A673 (cell line): ENCODE data around the gene TP53I11. TPM values are rescaled to one million over a fixed set of nuclear protein-coding genes. Genes with fewer than 3 reads are reported as not detected.

Experiments
- BruUV-seq: library from RNA; stranded (reverse); fragments of 400-500 nt; replicated peaks from 2 replicates; lab custom pipeline; 2021; lab: Mats Ljungman, UMichigan
- CTCF ChIA-PET: fragments of 300-600 bp; sonication (Branson Sonifier 250); formaldehyde crosslinking; loops from one replicate; lab custom pipeline; 2022; ENCODE audit warnings: antibody characterized with exemption; lab: Charles Lee
- POLR2A ChIA-PET: fragments of 300-600 bp; sonication (Branson Sonifier 250); formaldehyde crosslinking; loops from one replicate; lab custom pipeline; 2022; ENCODE audit warnings: antibody characterized with exemption; ENCODE audit not compliant: low non-redundant PET; lab: Charles Lee
- DNase-seq: peaks from one replicate; pipeline ENCODE4 v3.0.0-alpha.2; 2015; ENCODE audit warnings: low spot score
- H3K27ac ChIP-seq: fragments of 200-600 bp; sonication (generic); 2 replicates; pipeline ENCODE4 v1.5.1; 2016; ENCODE audit warnings: mixed run types, low read depth, mild to moderate bottlenecking, mixed read lengths, antibody characterized with exemption, low read length; ENCODE audit not compliant: poor library complexity, severe bottlenecking
- H3K27me3 ChIP-seq: fragments of 200-600 bp; sonication (generic); replicated peaks from 2 replicates; pipeline ENCODE4 v1.6.1; 2017; ENCODE audit warnings: mixed run types, low read depth, mild to moderate bottlenecking, mixed read lengths, antibody characterized with exemption, low read length; ENCODE audit not compliant: insufficient read depth, poor library complexity
- H3K36me3 ChIP-seq: fragments of 200-600 bp; sonication (generic); 2 replicates; pipeline ENCODE4 v1.6.1; 2016; ENCODE audit warnings: mixed run types, mild to moderate bottlenecking, mixed read lengths, antibody characterized with exemption, low read length; ENCODE audit not compliant: insufficient read depth, poor library complexity, severe bottlenecking
- H3K4me1 ChIP-seq: fragments of 200-600 bp; sonication (generic); 2 replicates; pipeline ENCODE4 v1.6.1; 2017; ENCODE audit warnings: mixed run types, mild to moderate bottlenecking, mixed read lengths, antibody characterized with exemption, low read length; ENCODE audit not compliant: insufficient read depth, poor library complexity, severe bottlenecking
- H3K4me3 ChIP-seq: fragments of 200-600 bp; sonication (generic); 2 replicates; pipeline ENCODE4 v1.5.1; 2016; ENCODE audit warnings: low read depth, mixed run types, mild to moderate bottlenecking, mixed read lengths, low read length; ENCODE audit not compliant: poor library complexity, severe bottlenecking
- H3K9me3 ChIP-seq: fragments of 200-600 bp; sonication (generic); 2 replicates; pipeline ENCODE4 v1.6.1; 2016; ENCODE audit warnings: mixed run types, low read depth, mild to moderate bottlenecking, mixed read lengths, antibody characterized with exemption, low read length; ENCODE audit not compliant: poor library complexity, severe bottlenecking
- CTCF ChIP-seq: fragments of 300-800, 200-600 bp; sonication (generic); conservative IDR thresholded peaks from 2 replicates; pipeline ENCODE4 v1.5.1; 2017; ENCODE audit warnings: low read depth, mild to moderate bottlenecking, antibody characterized with exemption, low read length, moderate library complexity, mixed read lengths
- EZH2 ChIP-seq: fragments of 200-600 bp; sonication (generic); IDR thresholded peaks from 2 replicates; pipeline ENCODE4 v1.6.1; 2017; ENCODE audit warnings: borderline replicate concordance, low read depth, mild to moderate bottlenecking, mixed read lengths, antibody characterized with exemption, low read length; ENCODE audit not compliant: poor library complexity, severe bottlenecking
- intact Hi-C: fragments of 100-400 bp; cut with micrococcal nuclease; formaldehyde crosslinking; loops from one replicate; pipeline ENCODE4 v1.10.0; 2022; ENCODE audit not compliant: unreplicated experiment
- total RNA-seq: library from RNA; stranded (reverse); gene quantifications from 2 replicates; pipeline ENCODE4 v1.2.3, GENCODE V29; 2021

TP53I11 gene
- total RNA-seq, 1 experiment from 2014 or later: 52.0 TPM

GRCh38 chr11:44944181-44944852, 6.4 kb downstream of the TP53I11 start:
- H3K4me3 ChIP-seq: no peak overlapping the region
- H3K4me1 ChIP-seq: peaks cover 5% of the 10 kb centered on the region
- CTCF ChIA-PET: no interaction called here
- POLR2A ChIA-PET: no interaction called here
- intact Hi-C loops: no loop called here
- no peaks in the 10 kb centered on the region for H3K36me3 ChIP-seq
- no peak for TF ChIP-seq EZH2
- no peak for TF ChIP-seq CTCF
- H3K27ac ChIP-seq: no peak overlapping the region
- H3K27me3 ChIP-seq: no peaks in the 10 kb centered on the region
- H3K9me3 ChIP-seq: no peaks in the 10 kb centered on the region
- no TSS peak for BruUV-seq
- DNase-seq: no peak

GRCh38 chr11:44943696-44944095, 7.0 kb downstream of the TP53I11 start:
- no peak for DNase-seq
- no peak overlapping the region for H3K4me3 ChIP-seq
- POLR2A ChIA-PET: no interaction called here
- H3K27ac ChIP-seq: no peak overlapping the region
- H3K4me1 ChIP-seq: peaks cover 5% of the 10 kb centered on the region
- H3K9me3 ChIP-seq: no peaks in the 10 kb centered on the region
- no peak for TF ChIP-seq EZH2
- TF ChIP-seq CTCF: no peak
- H3K27me3 ChIP-seq: no peaks in the 10 kb centered on the region
- H3K36me3 ChIP-seq: no peaks in the 10 kb centered on the region
- BruUV-seq: no TSS peak
- CTCF ChIA-PET: no interaction called here
- intact Hi-C loops: no loop called here

GRCh38 chr11:44943118-44943517, 7.6 kb downstream of the TP53I11 start:
- ChIA-PET CTCF (interaction anchor here (1.3 kb wide), 1 partner anchor 167 kb away, joined by 5 read pairs; no protein-coding TSS in a partner anchor), POLR2A (no interaction called here)
- intact Hi-C loops: no loop called here
- peaks cover 5% of the 10 kb centered on the region for H3K4me1 ChIP-seq
- H3K27me3 ChIP-seq: no peaks in the 10 kb centered on the region
- H3K9me3 ChIP-seq: no peaks in the 10 kb centered on the region
- BruUV-seq: no TSS peak
- no peak for DNase-seq
- no peak overlapping the region for H3K4me3 ChIP-seq
- H3K27ac ChIP-seq: no peak overlapping the region
- TF ChIP-seq CTCF (no peak), EZH2 (no peak)
- no peaks in the 10 kb centered on the region for H3K36me3 ChIP-seq
